Measurements from ENCODE around the gene CHST14. TPM values are rescaled to one million over a fixed set of nuclear protein-coding genes. Genes with fewer than 3 reads are reported as not detected.

Gene CHST14
- total RNA-seq, 3 donors from 2014 or later = 6.2 to 7.1 (median 7.0) TPM

DNA sequence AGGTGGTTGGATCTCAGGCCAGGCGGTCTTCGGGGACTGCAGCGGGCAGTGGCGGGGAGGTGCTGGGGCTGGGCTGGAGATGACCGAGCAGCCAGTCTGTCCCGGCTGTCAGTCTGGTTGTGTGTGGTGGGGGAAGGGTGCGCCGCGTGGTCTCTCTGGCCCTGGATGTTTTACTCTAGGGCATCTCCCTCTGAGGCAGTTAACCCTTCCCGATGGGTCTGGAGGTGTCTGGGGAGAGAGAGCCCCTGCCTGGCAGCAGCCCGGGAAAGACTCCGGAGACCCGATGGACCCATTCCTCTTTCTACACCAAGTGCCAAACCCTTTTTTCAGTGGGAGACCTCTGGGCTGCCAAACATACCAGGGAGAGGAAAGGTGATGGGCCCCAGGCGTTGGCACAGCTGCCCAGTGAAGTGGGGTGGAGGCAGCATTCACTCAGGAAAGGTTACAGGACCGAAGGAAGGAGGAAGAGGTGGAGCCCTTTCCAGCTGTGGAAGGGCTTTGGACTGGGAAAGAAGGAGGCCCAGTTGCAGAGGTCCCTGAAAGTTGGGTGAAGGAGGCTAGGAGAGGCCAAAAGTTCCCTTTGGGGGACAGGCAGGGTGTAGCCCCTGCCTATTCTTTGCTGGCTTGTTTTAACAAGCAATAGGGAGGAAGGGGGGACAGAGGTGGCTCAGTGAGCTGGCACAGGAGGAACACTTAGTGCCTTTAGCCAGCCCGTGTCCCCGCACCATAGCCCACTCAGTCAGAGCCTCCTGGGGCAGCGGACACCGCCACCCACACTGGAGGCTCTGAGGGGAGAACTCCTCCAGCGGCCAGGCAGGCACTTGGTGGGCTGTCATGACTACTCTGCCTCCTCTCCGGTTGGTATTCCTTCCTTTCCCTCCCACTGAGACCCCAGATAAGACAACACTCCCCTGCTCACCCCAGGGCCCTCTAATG lies 32.8 kb upstream of the CHST14 start:
- ATAC-seq (no peak), DNase-seq (no peak)
- Mint-ChIP-seq H3K9me3 (no peaks in the 10 kb centered on the region), H3K4me3 (peak overlapping the region; percentile 8), H3K4me1 (ENCODE audit: low read depth) (peaks cover 40% of the 10 kb centered on the region), H3K27me3 (ENCODE audit: low read depth) (peaks cover 30% of the 10 kb centered on the region), H3K36me3 (ENCODE audit: insufficient read depth) (no peaks in the 10 kb centered on the region)

DNA sequence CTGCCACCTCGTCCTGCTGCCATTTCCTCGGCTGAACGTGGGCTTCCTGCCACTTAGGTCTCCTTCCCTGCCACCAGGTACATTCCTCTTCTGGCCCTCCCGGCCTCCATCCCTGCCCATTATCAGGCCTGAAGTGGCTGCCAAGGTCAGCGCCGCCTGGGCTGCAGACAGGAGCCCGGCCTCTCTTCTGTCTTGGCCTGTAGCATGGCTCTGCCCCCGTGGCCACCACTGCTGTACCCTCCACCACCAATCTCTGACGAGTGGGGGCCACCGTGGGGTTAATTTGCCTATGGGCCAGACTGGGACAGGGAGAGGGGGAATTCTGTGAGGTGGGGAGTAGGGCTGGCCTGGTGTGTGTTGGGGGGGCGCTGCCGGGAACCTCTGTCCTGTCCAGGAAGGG lies 32.1 kb upstream of the CHST14 start:
- H3K27me3 Mint-ChIP-seq (ENCODE audit: low read depth) = peaks cover 30% of the 10 kb centered on the region
- peaks cover 47% of the 10 kb centered on the region for H3K4me1 Mint-ChIP-seq (ENCODE audit: low read depth)
- no peaks in the 10 kb centered on the region for H3K36me3 Mint-ChIP-seq (ENCODE audit: insufficient read depth)
- no peaks in the 10 kb centered on the region for H3K9me3 Mint-ChIP-seq
- no peak for DNase-seq
- ATAC-seq = no peak
- no peak overlapping the region for H3K4me3 Mint-ChIP-seq

DNA sequence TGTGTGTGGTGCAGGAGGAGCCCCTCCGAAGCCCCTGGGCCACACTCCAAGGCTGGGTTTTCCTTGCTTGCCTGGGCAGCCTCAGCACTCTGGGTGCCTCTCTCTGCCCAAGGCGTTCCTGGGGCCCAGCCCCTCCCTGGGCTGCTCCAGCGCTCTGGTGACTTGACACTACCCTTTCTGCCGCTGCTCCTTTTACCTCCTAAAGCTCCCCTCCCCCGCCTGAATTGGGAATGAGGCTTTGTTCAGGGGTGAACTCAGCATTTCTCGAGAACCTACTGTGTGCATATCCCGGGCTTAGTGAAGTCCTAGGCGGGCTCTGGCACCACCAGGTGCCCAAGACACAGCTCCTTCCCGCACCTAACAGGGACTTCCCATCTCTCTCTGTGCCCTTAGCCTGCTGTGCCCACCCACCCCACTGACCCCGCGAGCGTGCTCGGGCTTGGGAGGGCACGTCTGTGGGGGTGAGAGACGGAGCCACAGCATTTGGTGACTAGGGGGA lies 31.3 kb upstream of the CHST14 start:
- Mint-ChIP-seq H3K36me3 (ENCODE audit: insufficient read depth) (no peaks in the 10 kb centered on the region), H3K4me1 (ENCODE audit: low read depth) (peaks cover 55% of the 10 kb centered on the region), H3K27me3 (ENCODE audit: low read depth) (peaks cover 30% of the 10 kb centered on the region), H3K4me3 (peak overlapping the region; percentile 83), H3K9me3 (no peaks in the 10 kb centered on the region)
- DNase-seq (no peak), ATAC-seq (no peak)

DNA sequence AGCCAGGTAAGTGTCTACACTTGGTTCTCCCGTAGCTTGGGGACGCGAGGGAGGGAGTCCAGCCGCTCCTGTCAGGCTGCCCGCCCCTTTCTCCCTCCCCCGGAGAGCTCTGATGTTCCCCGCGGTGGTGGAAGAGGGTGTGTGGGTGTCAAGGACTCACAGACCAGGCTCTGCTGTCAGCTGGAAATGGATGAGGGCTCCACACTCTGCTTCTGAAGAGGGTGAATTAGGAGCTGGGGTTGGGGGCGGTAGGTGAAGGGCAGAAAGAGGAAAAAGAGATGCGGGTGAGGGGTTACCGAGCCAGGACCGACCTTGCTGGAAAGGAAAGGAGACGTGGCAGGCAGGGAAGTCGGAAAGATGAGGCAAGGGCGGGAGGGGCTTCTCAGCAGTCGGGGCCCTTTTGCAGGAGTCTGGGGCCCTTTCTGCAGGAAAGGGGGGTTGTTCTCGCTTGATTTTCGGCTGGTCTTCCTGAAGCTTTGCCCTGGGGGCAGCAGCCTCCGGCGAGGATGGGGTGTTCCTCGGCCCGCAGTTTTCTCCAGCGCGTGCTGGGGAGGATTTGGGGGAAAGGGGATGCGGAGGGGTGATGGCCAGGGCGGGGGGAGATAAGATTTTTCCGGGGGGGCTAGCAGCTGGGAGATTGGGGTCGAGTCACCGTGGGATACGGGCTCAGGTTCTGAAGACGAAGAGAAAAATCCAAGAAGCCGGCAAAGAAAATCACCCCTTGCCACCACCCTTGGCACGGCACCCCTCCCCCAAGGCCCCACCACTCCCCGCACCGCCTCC lies 30.6 kb upstream of the CHST14 start:
- H3K36me3 Mint-ChIP-seq (ENCODE audit: insufficient read depth) = no peaks in the 10 kb centered on the region
- peak overlapping the region; percentile 83 for H3K4me3 Mint-ChIP-seq
- peaks cover 59% of the 10 kb centered on the region for H3K4me1 Mint-ChIP-seq (ENCODE audit: low read depth)
- peaks cover 30% of the 10 kb centered on the region for H3K27me3 Mint-ChIP-seq (ENCODE audit: low read depth)
- no peaks in the 10 kb centered on the region for H3K9me3 Mint-ChIP-seq
- DNase-seq (no peak), ATAC-seq (no peak)

DNA sequence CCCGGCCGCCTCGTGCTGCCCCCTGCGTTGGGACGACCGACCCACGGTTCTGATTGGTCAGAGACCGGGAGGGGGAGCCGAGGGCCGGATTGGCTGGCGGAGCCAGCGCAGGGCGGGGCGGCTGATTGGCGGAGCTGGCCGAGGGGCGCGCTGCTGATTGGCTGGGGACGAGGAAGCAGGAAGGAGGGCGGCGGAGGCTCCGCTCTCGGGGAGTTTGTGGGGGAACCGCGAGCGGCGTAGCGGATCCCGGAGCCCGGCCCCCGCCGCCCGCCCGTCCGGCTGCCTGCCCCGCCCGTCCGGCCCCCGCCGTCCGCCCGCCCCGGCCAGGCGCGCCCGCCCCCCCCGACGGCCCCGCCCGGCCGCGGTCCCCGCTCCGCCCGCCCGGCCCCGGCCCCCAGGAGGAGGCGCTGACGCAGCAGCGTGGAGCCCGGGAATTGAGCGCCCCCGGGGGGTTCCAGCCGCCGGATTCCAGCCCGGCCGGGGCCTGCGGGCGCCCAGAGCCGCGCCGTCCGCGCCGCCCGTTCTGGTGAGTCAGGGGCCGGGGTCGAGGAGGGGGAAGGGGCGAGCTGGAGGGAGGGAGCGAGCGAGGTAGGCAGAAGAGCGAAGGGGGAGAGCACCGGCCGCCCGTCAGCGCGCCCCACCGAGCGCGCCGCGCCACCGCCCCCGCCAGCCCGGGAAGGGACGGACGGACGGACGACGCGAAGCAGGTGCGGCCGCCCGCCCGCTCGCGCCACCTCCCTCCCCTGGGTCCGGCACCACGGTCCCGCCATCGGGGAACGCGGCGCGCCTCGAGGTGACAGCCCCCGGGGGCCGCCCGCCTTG lies 29.8 kb upstream of the CHST14 start, which contains the start of gene BAHD1:
TSS of gene BAHD1 (plus strand) at position 211 of the 822 bp plus-strand sequence. CDS start 17,512 bp downstream, outside the sequence.
- Mint-ChIP-seq H3K9me3 (no peaks in the 10 kb centered on the region), H3K36me3 (ENCODE audit: insufficient read depth) (no peaks in the 10 kb centered on the region), H3K4me3 (peak within 1 kb of the TSS; percentile 88), H3K4me1 (ENCODE audit: low read depth) (peaks cover 60% of the 10 kb centered on the region), H3K27me3 (ENCODE audit: low read depth) (peaks cover 26% of the 10 kb centered on the region)
- ATAC-seq = peak; percentile 88 to 90
- DNase-seq = peak; percentile 95

DNA sequence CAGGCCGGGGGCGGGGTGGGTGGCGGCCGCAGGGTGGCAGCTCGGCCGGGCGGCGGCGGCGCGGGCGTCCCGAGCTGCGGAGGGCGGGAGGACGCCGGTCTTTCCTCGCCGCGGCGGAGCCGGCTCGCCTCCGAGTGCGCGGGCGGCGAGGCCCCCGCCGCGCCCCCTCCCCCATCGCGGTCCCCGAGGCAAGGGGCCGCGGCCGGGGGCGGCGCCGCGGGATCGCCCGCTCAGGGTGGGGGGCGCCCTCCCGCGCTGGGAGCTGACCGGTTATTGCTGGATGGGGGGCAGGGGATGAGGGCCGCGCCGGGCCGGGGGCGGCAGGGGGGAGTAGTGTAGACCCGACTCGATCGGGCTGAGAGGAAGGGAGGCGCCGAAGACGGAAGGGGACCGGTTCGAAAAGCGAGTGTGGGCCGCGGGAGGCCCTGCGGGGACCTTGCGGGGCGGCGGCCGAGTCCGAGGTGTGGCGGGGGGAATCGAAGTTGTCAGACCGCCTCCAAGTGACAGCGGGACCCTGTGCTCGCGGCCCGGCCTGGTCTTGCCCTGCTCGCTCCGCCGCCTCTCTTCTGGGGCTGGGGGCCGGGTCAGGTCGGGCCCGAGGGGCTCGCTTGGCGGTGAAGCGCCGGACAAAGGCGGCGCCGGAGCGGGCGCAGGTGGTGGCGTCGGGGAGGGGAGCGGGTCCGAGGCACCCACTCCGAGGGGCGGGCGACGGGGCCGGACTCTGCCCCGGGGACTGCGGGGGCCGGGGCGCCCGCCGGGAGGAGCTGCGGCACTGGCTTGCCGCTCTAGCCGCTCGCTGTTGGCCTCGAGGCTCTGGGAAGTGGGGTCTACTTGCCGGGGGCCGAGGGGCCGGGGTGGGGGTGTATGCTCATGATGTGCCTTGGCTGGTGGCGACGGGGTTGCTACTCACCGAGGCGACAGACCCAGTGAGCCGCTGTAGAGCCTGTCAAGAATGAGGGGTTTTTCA lies 28.9 kb upstream of the CHST14 start:
- ATAC-seq (peak; percentile 5 to 8), DNase-seq (no peak)
- H3K36me3 Mint-ChIP-seq (ENCODE audit: insufficient read depth) = no peaks in the 10 kb centered on the region
- peak overlapping the region; percentile 88 for H3K4me3 Mint-ChIP-seq
- peaks cover 59% of the 10 kb centered on the region for H3K4me1 Mint-ChIP-seq (ENCODE audit: low read depth)
- no peaks in the 10 kb centered on the region for H3K9me3 Mint-ChIP-seq
- peaks cover 22% of the 10 kb centered on the region for H3K27me3 Mint-ChIP-seq (ENCODE audit: low read depth)

DNA sequence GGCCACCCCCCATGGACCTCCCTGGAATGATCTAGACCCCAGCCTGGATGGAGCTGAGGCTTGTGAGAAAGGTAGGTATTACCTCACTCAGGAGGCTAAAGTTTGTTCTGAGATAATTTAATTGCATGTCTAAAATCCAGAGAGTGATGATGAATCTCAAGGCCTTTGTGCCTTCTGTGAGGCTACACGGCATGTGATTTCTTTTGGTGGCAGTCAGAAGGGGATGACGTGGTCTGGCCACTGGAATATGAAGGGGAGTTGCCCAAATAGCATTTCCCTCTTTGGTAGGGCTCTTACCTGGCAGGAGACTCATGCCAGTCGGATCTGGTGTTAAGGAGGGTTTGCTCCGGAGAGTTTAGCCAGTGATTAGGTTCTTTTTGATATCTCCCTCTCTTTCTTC lies 27.5 kb upstream of the CHST14 start:
- Mint-ChIP-seq H3K9me3 (no peaks in the 10 kb centered on the region), H3K4me3 (peak overlapping the region; percentile 88), H3K27me3 (ENCODE audit: low read depth) (peaks cover 10% of the 10 kb centered on the region), H3K4me1 (ENCODE audit: low read depth) (peaks cover 54% of the 10 kb centered on the region), H3K36me3 (ENCODE audit: insufficient read depth) (no peaks in the 10 kb centered on the region)
- DNase-seq = no peak
- ATAC-seq = no peak

DNA sequence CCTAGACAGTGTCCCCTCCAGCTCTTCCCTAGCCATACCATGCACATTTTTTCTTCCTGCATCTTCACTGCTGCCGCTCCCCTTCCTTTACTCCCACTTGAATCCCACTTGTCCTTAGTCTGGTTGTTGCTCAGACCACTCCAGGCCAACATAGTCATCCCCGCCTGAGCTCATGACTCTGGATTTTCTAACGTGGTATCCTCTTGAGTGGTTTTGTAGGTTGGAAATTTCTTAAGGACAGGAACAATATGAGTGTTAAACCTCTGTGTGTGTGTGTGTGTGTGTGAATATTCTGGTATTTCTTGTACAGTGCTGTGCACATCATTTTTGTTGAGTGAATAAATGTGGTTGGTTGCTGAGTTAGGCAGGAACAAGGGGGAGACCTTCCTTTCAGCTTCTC lies 26.9 kb upstream of the CHST14 start:
- peak overlapping the region; percentile 64 for H3K4me3 Mint-ChIP-seq
- no peaks in the 10 kb centered on the region for H3K36me3 Mint-ChIP-seq (ENCODE audit: insufficient read depth)
- peaks cover 4% of the 10 kb centered on the region for H3K27me3 Mint-ChIP-seq (ENCODE audit: low read depth)
- peaks cover 55% of the 10 kb centered on the region for H3K4me1 Mint-ChIP-seq (ENCODE audit: low read depth)
- ATAC-seq (no peak), DNase-seq (no peak)
- H3K9me3 Mint-ChIP-seq = no peaks in the 10 kb centered on the region

DNA sequence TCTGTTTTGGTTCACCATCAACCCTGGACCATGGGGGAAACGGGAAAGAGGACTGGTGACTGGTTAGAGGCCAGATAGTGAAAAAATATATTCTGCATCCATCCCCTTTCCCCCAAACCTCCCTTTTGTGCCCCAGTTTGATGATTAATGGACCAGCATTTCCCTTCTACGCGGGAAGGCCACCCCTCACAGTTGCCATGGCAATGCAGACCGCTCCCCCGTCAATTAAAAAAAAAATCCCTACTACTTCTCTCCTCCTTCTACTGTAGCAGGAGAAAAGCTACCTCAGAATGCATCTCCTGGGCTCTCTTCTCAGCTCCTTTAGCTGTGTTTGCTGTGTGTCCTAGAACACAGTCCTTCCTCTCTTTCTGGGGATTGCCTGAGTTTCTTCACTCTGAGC lies 26.0 kb upstream of the CHST14 start:
- ATAC-seq = no peak
- peaks cover 58% of the 10 kb centered on the region for H3K4me1 Mint-ChIP-seq (ENCODE audit: low read depth)
- no peaks in the 10 kb centered on the region for H3K27me3 Mint-ChIP-seq (ENCODE audit: low read depth)
- H3K36me3 Mint-ChIP-seq (ENCODE audit: insufficient read depth) = peaks cover 3% of the 10 kb centered on the region
- no peak overlapping the region for H3K4me3 Mint-ChIP-seq
- no peaks in the 10 kb centered on the region for H3K9me3 Mint-ChIP-seq
- DNase-seq = no peak

DNA sequence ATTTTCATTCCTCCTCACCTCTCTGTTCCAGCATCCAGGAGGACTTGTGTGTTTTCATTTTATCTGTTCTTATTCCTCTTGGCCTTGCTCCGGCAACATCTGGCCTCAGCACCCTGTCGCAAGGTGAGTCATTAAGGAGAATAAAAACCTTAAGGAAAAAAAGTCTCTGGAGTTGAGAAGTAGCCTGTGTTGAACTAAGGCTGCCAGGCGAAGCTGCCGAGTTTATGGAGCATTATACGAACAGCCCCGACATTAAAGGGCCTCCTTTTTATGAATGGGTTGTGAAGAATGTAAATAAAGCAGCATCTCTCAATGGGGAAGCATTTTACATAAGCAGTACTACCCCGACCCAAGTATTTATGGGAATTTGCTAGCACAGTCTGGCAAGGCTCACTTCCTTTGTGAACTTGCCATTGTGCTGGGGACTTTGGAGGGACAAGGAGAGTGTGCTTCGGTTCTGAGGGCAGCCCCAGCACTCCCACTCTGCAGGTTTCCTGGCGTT lies 25.3 kb upstream of the CHST14 start:
- DNase-seq = no peak
- no peak for ATAC-seq
- peaks cover 60% of the 10 kb centered on the region for H3K4me1 Mint-ChIP-seq (ENCODE audit: low read depth)
- no peaks in the 10 kb centered on the region for H3K9me3 Mint-ChIP-seq
- no peak overlapping the region for H3K4me3 Mint-ChIP-seq
- H3K27me3 Mint-ChIP-seq (ENCODE audit: low read depth) = no peaks in the 10 kb centered on the region
- peaks cover 3% of the 10 kb centered on the region for H3K36me3 Mint-ChIP-seq (ENCODE audit: insufficient read depth)

DNA sequence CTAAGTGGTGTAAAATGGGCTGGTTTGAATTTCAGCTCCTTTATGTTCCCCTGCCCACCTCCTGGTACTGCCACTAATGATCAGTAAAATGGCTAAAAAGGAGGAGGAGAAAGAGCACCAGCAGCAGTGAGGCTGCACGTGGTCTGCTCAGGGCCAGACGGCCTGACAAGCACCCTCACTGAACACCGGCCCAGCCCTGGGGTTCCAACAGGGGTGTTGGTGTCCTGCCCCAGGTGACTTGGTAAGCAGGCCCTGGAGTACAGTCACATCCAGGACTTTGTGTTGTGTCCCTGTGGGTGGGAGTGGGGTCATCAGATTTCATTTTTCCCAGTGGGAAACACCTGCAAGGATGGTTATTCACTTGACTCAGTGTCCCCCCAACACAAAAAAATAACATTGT lies 24.6 kb upstream of the CHST14 start:
- DNase-seq (no peak), ATAC-seq (no peak)
- no peaks in the 10 kb centered on the region for H3K9me3 Mint-ChIP-seq
- no peaks in the 10 kb centered on the region for H3K27me3 Mint-ChIP-seq (ENCODE audit: low read depth)
- no peak overlapping the region for H3K4me3 Mint-ChIP-seq
- H3K4me1 Mint-ChIP-seq (ENCODE audit: low read depth) = peaks cover 64% of the 10 kb centered on the region
- peaks cover 3% of the 10 kb centered on the region for H3K36me3 Mint-ChIP-seq (ENCODE audit: insufficient read depth)

DNA sequence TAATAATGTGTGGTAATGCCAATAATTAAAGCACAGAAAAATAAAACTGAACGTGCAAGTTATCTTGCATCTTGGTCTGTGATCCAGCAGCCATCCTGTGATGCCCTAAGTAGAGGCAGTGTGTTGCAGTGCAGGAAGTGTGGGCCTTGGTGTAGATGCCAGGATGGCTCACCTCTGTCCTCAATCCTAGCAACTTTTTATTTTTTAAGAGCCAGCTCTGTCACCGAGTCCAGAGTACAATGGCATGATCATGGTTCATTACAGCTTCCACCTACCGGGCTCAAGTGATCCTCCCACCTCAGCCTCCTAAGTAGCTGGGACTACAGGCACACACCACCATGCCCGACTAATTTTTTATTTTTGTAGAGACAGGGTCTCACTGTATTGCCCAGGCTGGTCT lies 22.4 kb upstream of the CHST14 start:
- Mint-ChIP-seq H3K9me3 (no peaks in the 10 kb centered on the region), H3K36me3 (ENCODE audit: insufficient read depth) (peaks cover 3% of the 10 kb centered on the region), H3K27me3 (ENCODE audit: low read depth) (no peaks in the 10 kb centered on the region), H3K4me1 (ENCODE audit: low read depth) (peaks cover 75% of the 10 kb centered on the region), H3K4me3 (no peak overlapping the region)
- no peak for ATAC-seq
- DNase-seq = no peak

DNA sequence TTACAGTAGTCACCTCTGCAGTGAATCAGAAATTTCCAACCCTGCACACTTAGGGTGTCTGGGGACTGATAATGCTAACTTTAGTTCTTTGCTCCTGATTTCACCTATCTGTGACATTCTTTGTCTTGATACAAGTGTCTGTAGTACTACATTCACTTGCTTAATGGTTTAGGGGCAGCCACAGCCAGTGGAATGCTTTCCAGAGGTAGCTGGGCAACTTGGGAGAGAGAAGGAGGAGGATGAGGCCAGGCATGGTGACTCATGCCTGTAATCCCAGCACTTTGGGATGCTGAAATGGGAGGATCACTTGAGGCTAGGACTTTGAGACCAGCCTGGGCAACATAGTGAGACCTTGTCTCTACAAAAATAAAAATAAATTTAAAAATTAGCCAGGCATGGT lies 21.5 kb upstream of the CHST14 start:
- no peak for DNase-seq
- no peaks in the 10 kb centered on the region for H3K9me3 Mint-ChIP-seq
- H3K4me3 Mint-ChIP-seq = no peak overlapping the region
- no peak for ATAC-seq
- no peaks in the 10 kb centered on the region for H3K27me3 Mint-ChIP-seq (ENCODE audit: low read depth)
- peaks cover 75% of the 10 kb centered on the region for H3K4me1 Mint-ChIP-seq (ENCODE audit: low read depth)
- H3K36me3 Mint-ChIP-seq (ENCODE audit: insufficient read depth) = peaks cover 3% of the 10 kb centered on the region
